Peyer's patch (tissue), 4 donors: Measurements from ENCODE around the gene IQCN. TPM values are rescaled to one million over a fixed set of nuclear protein-coding genes. Genes with fewer than 3 reads are reported as not detected.

ENCODE experiments used
- DNase-seq, 3 donors: peaks; one replicate each; pipeline ENCODE4 v3.0.0-alpha.2; 2017 to 2019
- H3K27ac ChIP-seq, 4 donors: fragments of 200-600 bp; sonication (generic); one replicate each; pipeline ENCODE4 v1.5.1; 2016 to 2019
- H3K27me3 ChIP-seq, 2 donors: fragments of 200-600 bp; sonication (generic); one replicate each; pipeline ENCODE4 v1.5.1; 2019
- H3K36me3 ChIP-seq, 3 donors: fragments of 200-600 bp; sonication (generic); one replicate each; pipeline ENCODE4 v1.5.1; 2016 to 2019
- H3K4me1 ChIP-seq, 4 donors: fragments of 200-600 bp; sonication (generic); one replicate each; pipeline ENCODE4 v1.5.1; 2016 to 2019
- H3K4me3 ChIP-seq, 4 donors: fragments of 200-600 bp; sonication (generic); 1 replicate in 3 of 4; 2 replicates in 1 of 4; pipeline ENCODE4 v1.5.1; 2016 to 2019; ENCODE audit warnings: mild to moderate bottlenecking in 1 of 4
- H3K9me3 ChIP-seq, 4 donors: fragments of 200-600 bp; sonication (generic); one replicate each; pipeline ENCODE4 v1.5.1; 2016 to 2019; ENCODE audit warnings: mild to moderate bottlenecking in 1 of 4
- CTCF ChIP-seq, 6 experiments: fragments of 450-650 bp in 4 of 6; fragments of 200-600 bp in 2 of 6; sonication (generic) in 1 of 6; IDR thresholded peaks; one replicate each; pipeline ENCODE4 v1.5.1; 2017 to 2019; ENCODE audit warnings: antibody characterized with exemption in 6 of 6, mild to moderate bottlenecking in 3 of 6, moderate library complexity in 1 of 6
- POLR2A ChIP-seq, 2 donors: fragments of 450-650 bp; IDR thresholded peaks; one replicate each; pipeline ENCODE4 v1.5.1; 2017; ENCODE audit warnings: antibody characterized with exemption in 2 of 2, mild to moderate bottlenecking in 2 of 2, moderate library complexity in 2 of 2
- total RNA-seq, 4 donors: library from RNA; depleted of rRNA; stranded (reverse); fragments of >200 nt; gene quantifications; one replicate each; pipeline ENCODE4 v1.1.0, GENCODE V29; 2016

IQCN gene
- total RNA-seq, 4 donors from 2014 or later = 7.4 to 40.2 (median 17.0) TPM

- no peak for DNase-seq
- Histone ChIP-seq H3K36me3 (no peaks in the 10 kb centered on the region), H3K4me3 (no peak overlapping the region), H3K27ac (peak overlapping the region in 1 of 4 donors; percentile 51), H3K4me1 (peaks cover 0 to 44% (median 18%) of the 10 kb centered on the region in 4 donors), H3K9me3 (no peaks in the 10 kb centered on the region), H3K27me3 (no peaks in the 10 kb centered on the region)
- no peak for TF ChIP-seq POLR2A (IDR thresholded peaks at IDR 0.05)
- TF ChIP-seq CTCF (IDR thresholded peaks at IDR 0.05) = no peak
These were observed 13.9 kb upstream of the IQCN start for GRCh38 chr19:18287836-18288772.

DNA sequence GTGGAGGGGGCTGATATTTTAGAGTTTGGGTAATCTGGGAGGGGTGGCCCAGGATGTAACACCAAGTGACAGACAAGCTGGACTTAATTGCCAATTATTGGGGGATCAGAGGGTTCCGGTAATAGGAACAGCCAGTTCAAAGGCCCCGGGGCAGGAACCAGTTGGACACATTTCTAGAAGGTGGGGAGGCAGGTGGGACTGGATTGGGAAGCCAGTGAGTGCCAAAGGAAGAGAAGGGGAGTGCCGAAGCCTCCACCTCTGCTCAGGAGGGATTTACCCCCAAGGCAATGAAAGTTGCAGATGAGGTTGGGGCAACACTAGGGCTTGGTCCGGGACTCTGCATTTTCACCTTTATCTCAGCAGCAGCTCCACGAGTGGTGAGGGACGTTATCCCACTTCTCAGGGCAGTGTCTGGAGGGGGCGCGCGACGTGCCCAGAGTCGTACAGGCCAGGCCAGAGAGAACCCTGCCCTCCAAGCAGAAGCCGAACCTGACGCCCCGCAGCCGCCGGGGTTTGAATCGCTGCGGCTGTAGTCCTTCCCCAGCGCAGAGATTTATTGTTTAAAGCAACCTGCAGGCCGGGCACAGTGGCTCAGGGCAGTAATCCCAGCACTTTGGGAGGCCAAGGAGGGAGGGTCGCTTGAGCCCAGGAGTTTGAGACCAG is 12.9 kb upstream of the IQCN start:
- Histone ChIP-seq H3K4me3 (no peak overlapping the region), H3K27ac (peak overlapping the region in 1 of 4 donors; percentile 3), H3K4me1 (peaks cover 4 to 49% (median 22%) of the 10 kb centered on the region in 4 donors), H3K9me3 (no peaks in the 10 kb centered on the region), H3K27me3 (no peaks in the 10 kb centered on the region), H3K36me3 (no peaks in the 10 kb centered on the region)
- no peak for DNase-seq
- TF ChIP-seq POLR2A (IDR thresholded peaks at IDR 0.05) = no peak
- TF ChIP-seq CTCF (IDR thresholded peaks at IDR 0.05) = no peak

- Histone ChIP-seq H3K36me3 (peaks cover 0 to 7% (median 0%) of the 10 kb centered on the region in 3 donors), H3K9me3 (no peaks in the 10 kb centered on the region), H3K4me3 (no peak overlapping the region), H3K27me3 (no peaks in the 10 kb centered on the region), H3K27ac (peak overlapping the region; percentile 63 to 92 (median 74)), H3K4me1 (peaks cover 4 to 32% (median 8%) of the 10 kb centered on the region in 4 donors)
- DNase-seq = peak in 1 of 3 donors; percentile 66
- no peak for TF ChIP-seq CTCF (IDR thresholded peaks at IDR 0.05)
- TF ChIP-seq POLR2A (IDR thresholded peaks at IDR 0.05) = peak in 1 of 2 donors; percentile 23
These were observed 10.6 kb upstream of the IQCN start for GRCh38 chr19:18284712-18285360.

- H3K9me3 ChIP-seq = no peaks in the 10 kb centered on the region
- peaks cover 9 to 35% (median 12%) of the 10 kb centered on the region in 4 donors for H3K4me1 ChIP-seq
- peaks cover 0 to 13% (median 0%) of the 10 kb centered on the region in 3 donors for H3K36me3 ChIP-seq
- no peaks in the 10 kb centered on the region for H3K27me3 ChIP-seq
- TF ChIP-seq CTCF (IDR thresholded peaks at IDR 0.05) (no peak), POLR2A (IDR thresholded peaks at IDR 0.05) (no peak)
- no peak overlapping the region for H3K4me3 ChIP-seq
- no peak for DNase-seq
- peak overlapping the region; percentile 94 to 100 (median 100) for H3K27ac ChIP-seq
These were observed 9.1 kb upstream of the IQCN start for GRCh38 chr19:18283338-18283737.

- DNase-seq = peak in 2 of 3 donors; percentile 77 to 85
- peak overlapping the region; percentile 94 to 100 (median 100) for H3K27ac ChIP-seq
- no peaks in the 10 kb centered on the region for H3K27me3 ChIP-seq
- peak overlapping the region in 2 of 4 donors; percentile 46 to 67 for H3K4me3 ChIP-seq
- TF ChIP-seq POLR2A (IDR thresholded peaks at IDR 0.05) = peak; percentile 56 to 64
- TF ChIP-seq CTCF (IDR thresholded peaks at IDR 0.05) = no peak
- no peaks in the 10 kb centered on the region for H3K9me3 ChIP-seq
- H3K4me1 ChIP-seq = peaks cover 12 to 41% (median 14%) of the 10 kb centered on the region in 4 donors
- peaks cover 0 to 19% (median 0%) of the 10 kb centered on the region in 3 donors for H3K36me3 ChIP-seq
These were observed 8.5 kb upstream of the IQCN start for GRCh38 chr19:18282788-18283141.
